HepG2 (cell line): ENCODE measurements around the gene GTF2H4. TPM values are rescaled to one million over a fixed set of nuclear protein-coding genes. Genes with fewer than 3 reads are reported as not detected.
A peak's percentile ranks its signal among the peaks of the same experiment; 100 is the strongest.

Experiments used
- CEBPB ChIP-seq: IDR thresholded peaks from 2 replicates; pipeline ENCODE4 v1.6.1; 2011; ENCODE audit warnings: low read depth, low read length, improper control_type of control experiment, borderline replicate concordance
- ESRRA ChIP-seq: sonication (generic); formaldehyde crosslinking; IDR thresholded peaks from 2 replicates; pipeline ENCODE4 v1.5.1; 2020; ENCODE audit warnings: mild to moderate bottlenecking, low read depth, missing genetic modification reagents
- ETS1 ChIP-seq: sonication (generic); formaldehyde crosslinking; IDR thresholded peaks from 2 replicates; pipeline ENCODE4 v1.4.0; 2020; ENCODE audit warnings: missing genetic modification reagents
- HMGXB4 ChIP-seq, 2 experiments: sonication (generic) in 1 of 2; formaldehyde crosslinking in 1 of 2; IDR thresholded peaks; 2 replicates each; pipeline versions ENCODE4 v1.4.0 to v1.6.1; 2018 to 2020; ENCODE audit warnings: missing genetic modification reagents in 2 of 2, borderline replicate concordance in 1 of 2, low read depth in 1 of 2, mild to moderate bottlenecking in 1 of 2, missing biosample characterization in 1 of 2
- HOMEZ ChIP-seq: IDR thresholded peaks from 2 replicates; pipeline ENCODE4 v1.6.1; 2016; ENCODE audit warnings: low read depth
- JUNB ChIP-seq: sonication (generic); formaldehyde crosslinking; IDR thresholded peaks from 2 replicates; pipeline ENCODE4 v1.8.0; 2022; ENCODE audit warnings: missing genetic modification reagents, mild to moderate bottlenecking, borderline replicate concordance
- MIXL1 ChIP-seq: IDR thresholded peaks from 2 replicates; pipeline ENCODE4 v1.6.1; 2016
- MTA1 ChIP-seq: sonication (generic); formaldehyde crosslinking; IDR thresholded peaks from 2 replicates; pipeline ENCODE4 v1.4.0; 2020; ENCODE audit warnings: missing genetic modification reagents, mild to moderate bottlenecking, borderline replicate concordance
- MXD4 ChIP-seq: IDR thresholded peaks from 2 replicates; pipeline ENCODE4 v1.6.1; 2016; ENCODE audit warnings: mild to moderate bottlenecking, missing biosample characterization, missing genetic modification reagents
- NR1H2 ChIP-seq: sonication (generic); formaldehyde crosslinking; IDR thresholded peaks from 2 replicates; pipeline ENCODE4 v1.8.1; 2022; ENCODE audit warnings: low read depth, missing genetic modification reagents, borderline replicate concordance
- NR2F2 ChIP-seq: IDR thresholded peaks from 2 replicates; pipeline ENCODE4 v1.6.1; 2012; ENCODE audit warnings: low read depth, inconsistent platforms, borderline replicate concordance
- NR2F6 ChIP-seq, 2 experiments: IDR thresholded peaks; 2 replicates each; pipeline ENCODE4 v1.6.1; 2016; ENCODE audit warnings: antibody characterized with exemption in 1 of 2, mild to moderate bottlenecking in 1 of 2
- REPIN1 ChIP-seq: sonication (generic); formaldehyde crosslinking; IDR thresholded peaks from 2 replicates; pipeline ENCODE4 v1.8.0; 2022; ENCODE audit warnings: missing genetic modification reagents, low read depth, mild to moderate bottlenecking, borderline replicate concordance
- RERE ChIP-seq: IDR thresholded peaks from 2 replicates; pipeline ENCODE4 v1.6.1; 2016; ENCODE audit warnings: low read depth, missing genetic modification reagents, missing compliant biosample characterization
- SOX13 ChIP-seq, 3 experiments: fragments of 450-650 bp in 1 of 3; sonication (generic) in 1 of 3; formaldehyde crosslinking in 1 of 3; IDR thresholded peaks in 2 of 3; conservative IDR thresholded peaks in 1 of 3; 2 replicates each; pipeline versions ENCODE4 v1.5.0 to v1.6.1; 2016 to 2020; ENCODE audit warnings: antibody characterized with exemption in 1 of 3, mild to moderate bottlenecking in 1 of 3, missing compliant biosample characterization in 1 of 3, missing genetic modification reagents in 1 of 3, moderate library complexity in 1 of 3
- ZNF337 ChIP-seq: sonication (generic); formaldehyde crosslinking; IDR thresholded peaks from 2 replicates; pipeline ENCODE4 v1.5.1; 2020; ENCODE audit warnings: missing genetic modification reagents, low read depth, mild to moderate bottlenecking, borderline replicate concordance
- ZSCAN20 ChIP-seq: sonication (generic); formaldehyde crosslinking; IDR thresholded peaks from 2 replicates; pipeline ENCODE4 v1.4.0; 2020; ENCODE audit warnings: missing genetic modification reagents, mild to moderate bottlenecking, borderline replicate concordance
- polyA plus RNA-seq, 8 experiments: library from polyadenylated mRNA; depleted of rRNA in 3 of 8; stranded (reverse) in 7 of 8; unstranded in 1 of 8; fragments of >200 nt; fragmentation: Illumina TruSeq in 4 of 8; extraction: Trizol in 4 of 8; gene quantifications; 2 replicates each; pipeline versions ENCODE4 v1.2.1 to v1.2.3, GENCODE V29; 2011 to 2016; ENCODE audit warnings: low read depth in 4 of 8, missing spikeins in 1 of 8, mixed read lengths in 1 of 8; ENCODE audit not compliant: insufficient read depth in 1 of 8
- total RNA-seq, 5 experiments: library from RNA; depleted of rRNA; stranded (reverse); fragments of >200 nt; fragmentation: Illumina TruSeq; extraction: Trizol; gene quantifications; 2 replicates each; pipeline ENCODE4 v1.2.3, GENCODE V29; 2016; ENCODE audit warnings: low read depth in 1 of 5

The GTF2H4 gene
- total and polyA plus RNA-seq, 2 of the 13 experiments (the other 11 are each of a cell fraction or from before 2014, with no cell fraction given): 15.9 to 49.3 TPM

GRCh38 chr6:30914076-30914853 is 6.3 kb downstream of the GTF2H4 start, which contains the start of gene VARS2 (continued):
- peak; percentile 76 for TF ChIP-seq ESRRA
- 0 out of 2 replicates have a peak, but pooled peaks have one; percentile 11 for TF ChIP-seq NR2F2
- TF ChIP-seq RERE (CRISPR knock-in tag): peak; percentile 32; the same call in 1 of the 2 replicates
- peak; percentile 92 for TF ChIP-seq MXD4 (CRISPR knock-in tag)
- peak; percentile 85 for TF ChIP-seq MIXL1 (CRISPR knock-in tag)
- TF ChIP-seq SOX13 (IDR thresholded peaks at IDR 0.05): no peak
- peak in 1 of 2 experiments; percentile 51; a peak in 2 of 4 replicates for TF ChIP-seq SOX13 (CRISPR knock-in tag; conservative IDR thresholded peaks at IDR 0.05 in 1 of 2, IDR thresholded peaks at IDR 0.05 in 1 of 2)
- TF ChIP-seq ZNF337 (CRISPR knock-in tag): peak; percentile 91; the same call in 1 of the 2 replicates
- TF ChIP-seq NR2F6 (IDR thresholded peaks at IDR 0.05): no peak
- TF ChIP-seq NR2F6 (CRISPR knock-in tag; IDR thresholded peaks at IDR 0.05): peak; percentile 78
- no peak; the same call in 1 of the 2 replicates for TF ChIP-seq HOMEZ (CRISPR knock-in tag)
- peak; percentile 97 for TF ChIP-seq ZSCAN20
- no peak for TF ChIP-seq CEBPB
- peak; percentile 48; the same call in 1 of the 2 replicates for TF ChIP-seq MTA1 (CRISPR knock-in tag)
- TF ChIP-seq REPIN1 (CRISPR knock-in tag): peak; percentile 94
- TF ChIP-seq ETS1 (CRISPR knock-in tag): 0 out of 2 replicates have a peak, but pooled peaks have one; percentile 54
- peak; percentile 99 for TF ChIP-seq HMGXB4 (CRISPR knock-in tag; IDR thresholded peaks at IDR 0.05; ENCODE audit: borderline replicate concordance in 1 of 2, low read depth in 1 of 2)
- TF ChIP-seq NR1H2 (CRISPR knock-in tag): peak; percentile 84; the same call in 1 of the 2 replicates
- peak; percentile 24; the same call in 1 of the 2 replicates for TF ChIP-seq JUNB
